Panc1 (cell line): ENCODE data around the gene AGRN. TPM values are rescaled to one million over a fixed set of nuclear protein-coding genes. Genes with fewer than 3 reads are reported as not detected.

ENCODE experiments used
- ATAC-seq: fragments of 200-7000 bp; cut with Tn5 transposase; 2 replicates; pipeline ENCODE4 v1.9.1; 2020; ENCODE audit warnings: mild to moderate bottlenecking, moderate library complexity
- BruUV-seq: library from RNA; stranded (reverse); fragments of 400-500 nt; replicated peaks from 2 replicates; lab custom pipeline; 2021; lab: Mats Ljungman, UMichigan
- CTCF ChIA-PET: fragments of 300-600 bp; sonication (Branson Sonifier 250); formaldehyde crosslinking; loops from one replicate; lab custom pipeline; 2022; ENCODE audit warnings: antibody characterized with exemption; lab: Charles Lee
- POLR2A ChIA-PET: fragments of 300-600 bp; sonication (Branson Sonifier 250); formaldehyde crosslinking; loops from one replicate; lab custom pipeline; 2022; ENCODE audit warnings: antibody characterized with exemption; lab: Charles Lee
- DNase-seq: peaks from one replicate; pipeline ENCODE4 v3.0.0-alpha.2; 2010; ENCODE audit warnings: low read depth, low spot score
- H3K27ac ChIP-seq: 2 replicates; pipeline ENCODE4 v1.5.1; 2011; ENCODE audit warnings: mild to moderate bottlenecking, low read length, inconsistent platforms
- H3K27me3 ChIP-seq: fragments of 200-500 bp; sonication (Bioruptor generic); 2 replicates; pipeline ENCODE4 v1.6.0; 2014; ENCODE audit warnings: low read length, inconsistent platforms; ENCODE audit not compliant: control insufficient read depth, insufficient read depth
- H3K36me3 ChIP-seq: fragments of 200-500 bp; sonication (Bioruptor generic); 2 replicates; pipeline ENCODE4 v1.5.1; 2014; ENCODE audit warnings: inconsistent platforms, mild to moderate bottlenecking, low read length, moderate library complexity; ENCODE audit not compliant: control insufficient read depth, insufficient read depth
- H3K4me1 ChIP-seq: 2 replicates; pipeline ENCODE4 v1.5.1; 2011; ENCODE audit warnings: inconsistent platforms, mild to moderate bottlenecking, low read length, moderate library complexity; ENCODE audit not compliant: control insufficient read depth, insufficient read depth
- H3K4me3 ChIP-seq, 2 experiments: 2 replicates each; pipeline ENCODE4 v1.5.1; 2011 to 2012; ENCODE audit warnings: low read depth in 2 of 2, low read length in 2 of 2, mild to moderate bottlenecking in 2 of 2, inconsistent platforms in 1 of 2, moderate library complexity in 1 of 2
- H3K9me3 ChIP-seq: fragments of 200-500 bp; sonication (Bioruptor generic); 2 replicates; pipeline ENCODE4 v1.5.1; 2014; ENCODE audit warnings: low read depth, mild to moderate bottlenecking, inconsistent platforms, low read length, moderate library complexity; ENCODE audit not compliant: control insufficient read depth, insufficient read depth
- CTCF ChIP-seq: fragments of 450-650 bp; IDR thresholded peaks from 2 replicates; pipeline ENCODE4 v1.5.1; 2017; ENCODE audit warnings: mild to moderate bottlenecking
- POLR2AphosphoS5 ChIP-seq: IDR thresholded peaks from 2 replicates; pipeline ENCODE4 v1.6.1; 2012; ENCODE audit warnings: mild to moderate bottlenecking, low read depth, low read length, moderate library complexity
- REST ChIP-seq, 2 experiments: IDR thresholded peaks; 2 replicates each; pipeline ENCODE4 v1.6.1; 2011 to 2012; ENCODE audit warnings: low read depth in 2 of 2, control low read depth in 1 of 2, low read length in 1 of 2, mild to moderate bottlenecking in 1 of 2, moderate library complexity in 1 of 2; ENCODE audit not compliant: insufficient read depth in 1 of 2
- SIN3A ChIP-seq: IDR thresholded peaks from 2 replicates; pipeline ENCODE4 v1.6.1; 2012; ENCODE audit warnings: low read depth, mild to moderate bottlenecking, low read length, moderate library complexity, borderline replicate concordance; ENCODE audit not compliant: insufficient read depth
- TCF7L2 ChIP-seq: IDR thresholded peaks from 2 replicates; pipeline ENCODE4 v1.6.1; 2011; ENCODE audit warnings: mild to moderate bottlenecking, low read depth, low read length, inconsistent platforms
- in situ Hi-C: cut with HindIII; loops from 2 replicates; pipeline ENCODE4 v1.10.0; 2016; ENCODE audit warnings: low sequenced_read_pairs, low pct_unique_long_range_greater_than_20kb
- intact Hi-C: fragments of 100-400 bp; cut with micrococcal nuclease; formaldehyde crosslinking; loops from one replicate; pipeline ENCODE4 v1.10.0; 2022; ENCODE audit not compliant: unreplicated experiment
- total RNA-seq: library from RNA; stranded (reverse); gene quantifications from one replicate; pipeline ENCODE4 v1.2.1, GENCODE V29; 2021; ENCODE audit not compliant: unreplicated experiment

AGRN gene
- total RNA-seq, 1 experiment from 2014 or later = 153 TPM

GRCh38 chr1:1069711-1070676 lies 50.1 kb downstream of the AGRN start:
- in situ Hi-C loops (no loop called here), intact Hi-C loops (loop anchor here (10.0 kb wide), 1 partner anchor 55 kb away; the partner anchor contains the start of gene ISG15)
- ATAC-seq = peak; percentile 17; the same call in 1 of the 2 replicates
- CTCF ChIA-PET = interaction anchor here (0.7 kb wide), 1 partner anchor 95 kb away, joined by 3 read pairs; no protein-coding TSS in a partner anchor
- no TSS peak for BruUV-seq
- Histone ChIP-seq H3K4me3 (peak overlapping the region; percentile 52 to 58), H3K27me3 (no peaks in the 10 kb centered on the region), H3K36me3 (no peaks in the 10 kb centered on the region), H3K9me3 (no peaks in the 10 kb centered on the region), H3K4me1 (peaks cover 18% of the 10 kb centered on the region), H3K27ac (peak overlapping the region; percentile 44; the same call in 1 of the 2 replicates)
- POLR2A ChIA-PET = no interaction called here
- TF ChIP-seq CTCF (no peak), POLR2AphosphoS5 (no peak), REST (IDR thresholded peaks at IDR 0.05; ENCODE audit: insufficient read depth in 1 of 2, low read depth in 2 of 2, low read length in 1 of 2) (no peak), SIN3A (no peak), TCF7L2 (no peak)
- no peak for DNase-seq

GRCh38 chr1:1071486-1072298 lies 51.8 kb downstream of the AGRN start:
- H3K36me3 ChIP-seq = no peaks in the 10 kb centered on the region
- no peaks in the 10 kb centered on the region for H3K27me3 ChIP-seq
- CTCF ChIA-PET = interaction anchor here (1.1 kb wide), 1 partner anchor 8 kb away, joined by 4 read pairs; no protein-coding TSS in a partner anchor
- POLR2A ChIA-PET = no interaction called here
- TF ChIP-seq SIN3A (no peak), POLR2AphosphoS5 (no peak), CTCF (no peak), REST (IDR thresholded peaks at IDR 0.05; ENCODE audit: insufficient read depth in 1 of 2, low read depth in 2 of 2, low read length in 1 of 2) (no peak), TCF7L2 (no peak)
- ATAC-seq (no peak), DNase-seq (no peak)
- intact Hi-C loops = no loop called here
- no peaks in the 10 kb centered on the region for H3K9me3 ChIP-seq
- in situ Hi-C loops = no loop called here
- no TSS peak for BruUV-seq
- no peak overlapping the region for H3K4me3 ChIP-seq
- no peak overlapping the region for H3K27ac ChIP-seq
- H3K4me1 ChIP-seq = peaks cover 18% of the 10 kb centered on the region
